ENCODE results near the gene NPDC1.
"Not testable (repeated sequence)": the region's sequence is repeated elsewhere in the genome, so short reads cannot be mapped to it uniquely, and the experiment has no call there.

NPDC1 gene

DNA sequence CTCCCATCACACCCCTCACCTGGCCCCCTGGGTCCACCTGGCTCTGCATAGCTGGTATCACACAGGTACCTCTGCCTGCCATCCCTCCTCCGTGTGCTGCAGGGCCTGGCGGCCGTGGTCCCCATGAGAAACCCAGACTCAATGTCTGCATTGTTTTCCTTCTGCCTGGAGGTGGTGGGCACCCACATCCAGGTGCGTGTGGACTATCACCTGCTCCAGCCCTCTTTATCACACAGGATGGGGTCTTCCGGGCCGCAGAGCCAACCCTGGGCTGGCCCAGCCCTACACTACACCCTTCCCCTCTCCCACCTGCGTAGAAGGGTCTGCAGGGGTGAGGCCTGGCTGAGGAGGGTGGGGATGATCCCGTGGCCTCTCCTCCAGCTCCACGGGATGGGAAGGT lies 7.1 kb downstream of the NPDC1 start:
- peaks cover 14% of the 10 kb centered on the region for H3K36me3 ChIP-seq (ENCODE audit: control insufficient read depth, insufficient read depth, low read length)
- DNase-seq = no peak
- no peaks in the 10 kb centered on the region for H3K27me3 ChIP-seq (replicated peaks; ENCODE audit: control insufficient read depth, insufficient read depth, low read length, poor library complexity, severe bottlenecking)
- H3K4me1 ChIP-seq (ENCODE audit: control insufficient read depth, insufficient read depth, low read length, poor library complexity, severe bottlenecking) = peaks cover 17% of the 10 kb centered on the region
- H3K27ac ChIP-seq (ENCODE audit: insufficient read depth, low read length, poor library complexity, severe bottlenecking) = no peak overlapping the region
- no peaks in the 10 kb centered on the region for H3K9me3 ChIP-seq (ENCODE audit: control insufficient read depth, low read length)
- no peak overlapping the region for H3K4me3 ChIP-seq (ENCODE audit: insufficient read depth, low read depth, low read length, poor library complexity, severe bottlenecking)

DNA sequence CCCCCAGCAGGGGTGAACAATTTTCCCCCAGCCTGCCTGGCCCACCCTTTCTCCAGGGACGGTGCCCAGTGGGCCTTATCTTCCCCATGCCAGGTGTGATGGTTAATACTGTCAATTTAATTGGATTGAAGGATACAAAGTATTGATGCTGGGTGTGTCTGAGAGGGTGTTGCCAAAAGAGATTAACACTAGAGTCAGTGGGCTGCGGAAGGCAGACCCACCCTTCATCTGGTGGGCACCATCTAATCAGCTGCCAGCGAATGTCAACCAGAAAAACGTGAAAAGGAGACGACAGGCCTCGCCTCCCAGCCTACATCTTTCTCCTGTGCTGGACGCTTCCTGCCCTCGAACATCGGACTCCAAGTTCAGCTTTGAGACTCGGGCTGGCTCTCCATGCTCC lies 8.5 kb downstream of the NPDC1 start:
- no peak for DNase-seq
- Histone ChIP-seq H3K4me1 (ENCODE audit: control insufficient read depth, insufficient read depth, low read length, poor library complexity, severe bottlenecking) (peaks cover 19% of the 10 kb centered on the region), H3K27ac (ENCODE audit: insufficient read depth, low read length, poor library complexity, severe bottlenecking) (no peak overlapping the region), H3K4me3 (ENCODE audit: insufficient read depth, low read depth, low read length, poor library complexity, severe bottlenecking) (no peak overlapping the region), H3K9me3 (ENCODE audit: control insufficient read depth, low read length) (no peaks in the 10 kb centered on the region), H3K27me3 (replicated peaks; ENCODE audit: control insufficient read depth, insufficient read depth, low read length, poor library complexity, severe bottlenecking) (no peaks in the 10 kb centered on the region), H3K36me3 (ENCODE audit: control insufficient read depth, insufficient read depth, low read length) (peaks cover 14% of the 10 kb centered on the region)

DNA sequence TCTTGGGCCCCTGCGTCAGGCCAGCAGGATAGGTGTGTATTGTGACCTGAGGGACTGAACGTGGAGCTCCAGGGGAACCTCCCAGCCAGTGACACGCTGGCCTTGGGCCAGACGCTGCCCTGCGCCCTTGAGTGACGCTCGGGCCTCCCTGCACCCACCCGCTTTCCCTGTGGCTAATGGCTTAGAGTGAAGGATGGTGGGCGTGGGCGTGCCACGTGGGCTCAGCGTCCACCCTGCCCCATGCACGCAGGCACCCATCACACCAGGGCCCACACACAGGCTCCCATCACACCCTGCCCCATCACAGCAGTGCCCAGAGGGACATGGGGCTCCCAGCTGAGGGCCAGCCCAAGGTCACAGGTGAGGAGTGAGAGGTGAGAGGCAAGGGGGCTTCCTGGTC lies 8.9 kb downstream of the NPDC1 start:
- H3K27ac ChIP-seq (ENCODE audit: insufficient read depth, low read length, poor library complexity, severe bottlenecking) = no peak overlapping the region
- H3K9me3 ChIP-seq (ENCODE audit: control insufficient read depth, low read length) = no peaks in the 10 kb centered on the region
- no peak overlapping the region for H3K4me3 ChIP-seq (ENCODE audit: insufficient read depth, low read depth, low read length, poor library complexity, severe bottlenecking)
- H3K4me1 ChIP-seq (ENCODE audit: control insufficient read depth, insufficient read depth, low read length, poor library complexity, severe bottlenecking) = peaks cover 23% of the 10 kb centered on the region
- no peaks in the 10 kb centered on the region for H3K27me3 ChIP-seq (replicated peaks; ENCODE audit: control insufficient read depth, insufficient read depth, low read length, poor library complexity, severe bottlenecking)
- H3K36me3 ChIP-seq (ENCODE audit: control insufficient read depth, insufficient read depth, low read length) = peaks cover 14% of the 10 kb centered on the region
- DNase-seq = no peak

DNA sequence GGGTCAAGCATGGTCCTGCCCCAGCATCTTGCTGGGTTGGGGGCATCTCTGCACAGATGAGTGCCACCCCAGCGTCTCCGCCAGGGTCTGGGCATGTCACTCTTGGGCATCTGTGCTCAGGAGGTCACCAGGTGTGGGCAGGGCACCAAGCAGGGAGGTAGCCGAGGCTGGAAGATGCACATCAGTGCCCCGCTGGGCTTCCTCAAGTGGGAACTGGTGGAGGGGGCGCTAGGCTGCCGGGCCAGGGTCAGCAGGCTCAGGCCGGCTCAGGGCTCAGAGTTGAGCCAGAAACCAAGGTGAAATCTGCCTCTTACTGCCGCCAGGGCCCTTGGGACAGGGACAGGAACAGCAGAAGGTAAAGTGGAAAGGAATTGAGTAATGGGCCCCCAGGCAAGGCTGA lies 10.0 kb downstream of the NPDC1 start:
- Histone ChIP-seq H3K27me3 (replicated peaks; ENCODE audit: control insufficient read depth, insufficient read depth, low read length, poor library complexity, severe bottlenecking) (no peaks in the 10 kb centered on the region), H3K9me3 (ENCODE audit: control insufficient read depth, low read length) (no peaks in the 10 kb centered on the region), H3K4me3 (ENCODE audit: insufficient read depth, low read depth, low read length, poor library complexity, severe bottlenecking) (no peak overlapping the region), H3K27ac (ENCODE audit: insufficient read depth, low read length, poor library complexity, severe bottlenecking) (no peak overlapping the region), H3K4me1 (ENCODE audit: control insufficient read depth, insufficient read depth, low read length, poor library complexity, severe bottlenecking) (peaks cover 34% of the 10 kb centered on the region), H3K36me3 (ENCODE audit: control insufficient read depth, insufficient read depth, low read length) (peaks cover 14% of the 10 kb centered on the region)
- DNase-seq = no peak

DNA sequence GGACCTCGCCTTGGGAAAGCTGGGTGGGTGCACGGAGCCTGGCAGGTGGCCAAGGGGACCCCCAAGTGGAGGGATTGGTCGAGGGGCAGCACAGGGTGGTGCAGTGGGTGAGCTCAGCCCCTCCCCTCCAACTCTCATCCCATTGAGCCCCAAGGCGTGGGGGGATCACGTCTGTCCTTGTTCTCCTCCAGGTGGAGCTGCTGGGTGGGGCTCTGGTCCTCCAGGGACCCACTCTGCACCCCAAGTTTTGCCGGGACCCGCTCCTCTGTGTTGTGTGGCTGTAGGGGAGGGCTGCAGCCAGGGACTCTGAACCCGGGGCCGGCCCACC lies 10.5 kb downstream of the NPDC1 start:
- no peak overlapping the region for H3K27ac ChIP-seq (ENCODE audit: insufficient read depth, low read length, poor library complexity, severe bottlenecking)
- DNase-seq = no peak
- peaks cover 11% of the 10 kb centered on the region for H3K36me3 ChIP-seq (ENCODE audit: control insufficient read depth, insufficient read depth, low read length)
- H3K27me3 ChIP-seq (replicated peaks; ENCODE audit: control insufficient read depth, insufficient read depth, low read length, poor library complexity, severe bottlenecking) = no peaks in the 10 kb centered on the region
- H3K4me3 ChIP-seq (ENCODE audit: insufficient read depth, low read depth, low read length, poor library complexity, severe bottlenecking) = no peak overlapping the region
- H3K9me3 ChIP-seq (ENCODE audit: control insufficient read depth, low read length) = no peaks in the 10 kb centered on the region
- H3K4me1 ChIP-seq (ENCODE audit: control insufficient read depth, insufficient read depth, low read length, poor library complexity, severe bottlenecking) = peaks cover 38% of the 10 kb centered on the region

DNA sequence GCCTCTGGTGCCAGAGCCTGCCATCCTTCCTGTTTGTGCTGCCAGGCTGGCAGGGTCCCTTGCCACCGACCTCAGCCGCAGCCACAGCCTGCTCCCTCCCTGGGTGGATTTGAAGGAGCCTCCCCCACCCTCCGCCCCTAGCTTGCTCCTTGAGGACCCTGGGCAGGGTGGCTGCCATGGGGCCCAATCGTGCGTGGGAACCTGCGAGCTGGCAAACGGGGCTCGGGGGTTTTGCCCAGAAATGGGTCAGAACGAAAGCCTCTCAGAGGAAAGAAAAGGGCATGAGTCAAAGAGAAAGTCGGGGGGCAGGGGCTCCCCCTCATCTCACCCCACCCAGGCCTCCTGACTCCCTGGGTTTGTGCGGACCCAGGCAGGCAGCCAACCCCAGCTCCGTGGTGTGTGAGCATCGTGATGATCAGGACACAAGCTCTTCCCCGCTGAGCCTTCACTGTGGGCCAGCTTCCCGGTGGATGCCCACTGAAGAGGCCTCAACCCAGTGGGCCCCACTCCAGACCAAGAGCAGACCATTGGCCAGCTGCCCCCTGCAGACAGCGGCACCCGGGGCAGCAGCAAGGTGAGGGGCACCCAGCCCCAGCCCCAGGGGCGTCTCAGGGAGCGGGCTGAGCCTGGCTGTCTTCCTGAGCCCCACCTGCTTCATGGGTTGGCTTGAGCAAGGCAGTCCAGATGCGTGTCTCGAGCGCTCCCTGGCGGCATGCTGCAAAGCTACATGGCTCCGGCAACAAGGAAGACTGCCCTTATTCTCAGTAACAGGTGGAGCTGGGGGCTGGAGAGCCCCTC lies 11.1 kb downstream of the NPDC1 start:
- Histone ChIP-seq H3K4me3 (ENCODE audit: insufficient read depth, low read depth, low read length, poor library complexity, severe bottlenecking) (peak overlapping the region; percentile 33), H3K27me3 (replicated peaks; ENCODE audit: control insufficient read depth, insufficient read depth, low read length, poor library complexity, severe bottlenecking) (no peaks in the 10 kb centered on the region), H3K9me3 (ENCODE audit: control insufficient read depth, low read length) (no peaks in the 10 kb centered on the region), H3K27ac (ENCODE audit: insufficient read depth, low read length, poor library complexity, severe bottlenecking) (peak overlapping the region; percentile 64), H3K36me3 (ENCODE audit: control insufficient read depth, insufficient read depth, low read length) (peaks cover 11% of the 10 kb centered on the region), H3K4me1 (ENCODE audit: control insufficient read depth, insufficient read depth, low read length, poor library complexity, severe bottlenecking) (peaks cover 44% of the 10 kb centered on the region)
- DNase-seq = peak; percentile 71 to 81 (median 75)

DNA sequence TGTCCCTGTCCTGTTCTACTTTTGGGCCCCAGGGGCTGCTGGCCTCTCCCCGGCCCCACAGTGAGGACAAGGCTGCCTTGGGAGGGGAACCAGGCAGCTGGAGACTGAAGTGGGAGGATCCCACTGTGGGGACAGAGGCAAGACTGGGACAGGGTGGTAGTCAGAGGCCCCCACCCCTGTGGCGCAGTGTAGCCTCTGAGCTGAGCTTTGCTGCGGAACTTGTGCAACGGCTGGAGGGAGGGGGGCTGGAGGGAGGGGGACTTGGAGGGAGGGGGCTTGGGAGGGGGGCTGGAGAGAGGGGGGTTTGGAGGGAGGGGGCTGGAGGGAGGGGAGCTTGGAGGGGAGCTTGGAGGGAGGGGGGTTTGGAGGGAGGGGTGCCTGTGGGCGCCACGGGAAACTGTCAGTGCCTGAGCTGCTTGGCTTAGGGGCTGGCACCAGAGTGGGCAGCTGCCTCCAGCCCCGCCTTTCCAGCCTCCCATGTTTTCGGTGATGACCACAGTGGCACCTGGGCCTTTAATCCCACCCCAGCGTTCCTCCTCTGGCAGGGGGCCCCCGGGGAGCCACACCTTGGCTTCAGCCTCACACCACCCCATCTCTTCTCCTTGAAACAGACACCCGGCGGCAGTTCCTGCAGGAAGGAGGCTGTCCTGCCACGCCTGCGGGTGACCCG lies 11.8 kb downstream of the NPDC1 start:
- H3K9me3 ChIP-seq (ENCODE audit: control insufficient read depth, low read length) = no peaks in the 10 kb centered on the region
- DNase-seq = no peak
- peak overlapping the region; percentile 64 for H3K27ac ChIP-seq (ENCODE audit: insufficient read depth, low read length, poor library complexity, severe bottlenecking)
- peaks cover 51% of the 10 kb centered on the region for H3K4me1 ChIP-seq (ENCODE audit: control insufficient read depth, insufficient read depth, low read length, poor library complexity, severe bottlenecking)
- H3K4me3 ChIP-seq (ENCODE audit: insufficient read depth, low read depth, low read length, poor library complexity, severe bottlenecking) = peak overlapping the region; percentile 33
- peaks cover 7% of the 10 kb centered on the region for H3K36me3 ChIP-seq (ENCODE audit: control insufficient read depth, insufficient read depth, low read length)
- no peaks in the 10 kb centered on the region for H3K27me3 ChIP-seq (replicated peaks; ENCODE audit: control insufficient read depth, insufficient read depth, low read length, poor library complexity, severe bottlenecking)

DNA sequence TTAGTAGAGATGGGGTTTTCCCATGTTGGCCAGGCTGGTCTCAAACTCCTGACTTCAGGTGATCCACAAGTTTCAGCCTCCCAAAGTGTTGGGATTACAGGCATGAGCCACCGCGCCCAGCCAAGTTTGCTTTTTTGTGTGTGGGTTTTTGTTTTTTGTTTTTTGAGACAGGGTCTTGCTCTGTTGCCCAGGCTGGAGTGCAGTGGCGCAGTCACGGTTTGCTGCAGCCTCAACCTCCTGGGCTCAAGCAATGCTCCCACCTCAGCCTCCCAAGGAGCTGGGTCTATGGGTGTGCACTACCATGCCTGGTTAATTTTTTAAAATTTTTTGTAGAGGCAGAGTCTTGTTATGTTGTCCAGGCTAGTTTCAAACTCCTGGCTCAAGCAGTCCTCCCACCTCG lies 12.5 kb downstream of the NPDC1 start:
- not testable (repeated sequence) for H3K27me3 ChIP-seq (replicated peaks; ENCODE audit: control insufficient read depth, insufficient read depth, low read length, poor library complexity, severe bottlenecking); DNase-seq; H3K9me3 ChIP-seq (ENCODE audit: control insufficient read depth, low read length); H3K36me3 ChIP-seq (ENCODE audit: control insufficient read depth, insufficient read depth, low read length); H3K4me3 ChIP-seq (ENCODE audit: insufficient read depth, low read depth, low read length, poor library complexity, severe bottlenecking)
- Histone ChIP-seq H3K27ac (ENCODE audit: insufficient read depth, low read length, poor library complexity, severe bottlenecking) (peak overlapping the region; percentile 22), H3K4me1 (ENCODE audit: control insufficient read depth, insufficient read depth, low read length, poor library complexity, severe bottlenecking) (peaks cover 58% of the 10 kb centered on the region)

DNA sequence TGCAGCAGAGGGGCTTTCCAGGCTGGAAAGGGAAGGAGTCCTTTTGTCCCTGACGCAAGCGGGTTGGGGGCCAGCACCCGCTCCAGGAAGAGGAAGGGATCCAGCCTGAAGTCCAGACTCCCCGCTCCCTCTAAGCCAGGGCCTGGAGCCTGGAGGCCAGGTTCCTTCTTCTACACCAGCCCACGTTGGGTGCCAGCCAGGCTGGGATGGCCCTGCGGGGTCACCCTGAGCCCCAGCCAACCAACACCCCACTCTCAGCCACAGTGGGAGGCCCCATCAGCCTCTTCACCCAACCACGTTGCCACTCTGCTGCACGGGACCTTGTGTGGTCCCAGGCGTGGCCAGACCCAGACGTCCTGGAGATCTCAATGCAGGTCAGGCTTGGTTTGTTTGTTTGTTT lies 13.1 kb downstream of the NPDC1 start:
- Histone ChIP-seq H3K9me3 (ENCODE audit: control insufficient read depth, low read length) (no peaks in the 10 kb centered on the region), H3K4me3 (ENCODE audit: insufficient read depth, low read depth, low read length, poor library complexity, severe bottlenecking) (no peak overlapping the region), H3K4me1 (ENCODE audit: control insufficient read depth, insufficient read depth, low read length, poor library complexity, severe bottlenecking) (peaks cover 60% of the 10 kb centered on the region), H3K27me3 (replicated peaks; ENCODE audit: control insufficient read depth, insufficient read depth, low read length, poor library complexity, severe bottlenecking) (no peaks in the 10 kb centered on the region), H3K27ac (ENCODE audit: insufficient read depth, low read length, poor library complexity, severe bottlenecking) (peak overlapping the region; percentile 40), H3K36me3 (ENCODE audit: control insufficient read depth, insufficient read depth, low read length) (no peaks in the 10 kb centered on the region)
- DNase-seq = no peak

DNA sequence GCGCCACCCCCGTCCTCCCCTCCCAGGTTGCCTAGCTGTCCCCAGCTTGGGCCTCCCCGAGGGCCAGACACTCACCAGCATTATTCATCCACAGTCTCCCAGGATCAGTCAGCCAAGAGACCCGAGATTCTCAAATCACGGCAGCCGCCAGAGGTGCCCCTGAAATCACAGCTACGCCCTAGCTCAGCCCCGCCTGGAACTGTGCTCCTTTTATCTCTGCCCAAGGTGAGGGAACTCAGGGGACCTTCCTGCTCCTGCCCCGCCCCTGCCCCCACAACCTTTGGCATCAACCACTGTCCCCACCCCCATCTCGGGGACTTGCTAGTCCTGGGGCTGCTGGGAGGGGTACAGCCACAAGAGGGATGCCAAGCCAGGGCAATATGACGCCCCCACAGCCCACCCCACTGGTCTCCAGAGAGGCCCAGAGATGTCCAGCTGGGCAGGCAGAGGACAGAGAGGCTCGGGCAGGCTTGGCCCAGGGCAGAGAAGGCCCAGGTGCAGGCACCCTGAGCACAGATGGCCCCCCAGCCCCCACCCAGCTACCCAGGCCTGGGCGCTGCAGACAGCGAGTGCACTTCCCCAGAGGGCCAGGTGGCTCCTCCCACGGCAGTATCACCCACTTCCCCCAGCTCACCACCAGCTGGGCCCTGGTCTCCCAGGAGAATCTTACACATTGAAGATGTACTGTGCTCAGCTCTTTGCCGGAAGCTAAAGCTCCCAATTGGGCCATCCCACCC lies 13.9 kb downstream of the NPDC1 start, which contains the start of gene FUT7:
FUT7 (minus strand) TSS at position 185 of the 737 bp plus-strand sequence; CDS start at position 88, 97 bp downstream.
- Histone ChIP-seq H3K4me1 (ENCODE audit: control insufficient read depth, insufficient read depth, low read length, poor library complexity, severe bottlenecking) (peaks cover 65% of the 10 kb centered on the region), H3K9me3 (ENCODE audit: control insufficient read depth, low read length) (no peaks in the 10 kb centered on the region), H3K4me3 (ENCODE audit: insufficient read depth, low read depth, low read length, poor library complexity, severe bottlenecking) (peak within 1 kb of the TSS; percentile 67), H3K36me3 (ENCODE audit: control insufficient read depth, insufficient read depth, low read length) (no peaks in the 10 kb centered on the region), H3K27ac (ENCODE audit: insufficient read depth, low read length, poor library complexity, severe bottlenecking) (peak within 1 kb of the TSS; percentile 61), H3K27me3 (replicated peaks; ENCODE audit: control insufficient read depth, insufficient read depth, low read length, poor library complexity, severe bottlenecking) (no peaks in the 10 kb centered on the region)
- DNase-seq = peak in 1 of 3 donors; percentile 17

Data from effector memory CD4-positive, alpha-beta T cell (primary cell).